Astrocyte of the cerebellum (primary cell): ENCODE results near the gene LONRF2.
"Not testable (repeated sequence)": the region's sequence is repeated elsewhere in the genome, so short reads cannot be mapped to it uniquely, and the experiment has no call there.

Experiments used
- DNase-seq: peaks from one replicate; pipeline ENCODE4 v3.0.0-alpha.2; 2011; ENCODE audit warnings: low read depth
- H3K4me3 ChIP-seq: 2 replicates; pipeline ENCODE4 v1.5.1; 2011; ENCODE audit warnings: mild to moderate bottlenecking, low read depth, low read length, moderate library complexity
- CTCF ChIP-seq: IDR thresholded peaks from 2 replicates; pipeline ENCODE4 v1.5.1; 2012; ENCODE audit warnings: low read length, low read depth, moderate library complexity, mild to moderate bottlenecking; ENCODE audit errors: missing control alignments
- in situ Hi-C: cut with HindIII; loops from 2 replicates; pipeline ENCODE4 v1.10.0; 2017; ENCODE audit warnings: low sequenced_read_pairs

Gene LONRF2

GRCh38 chr2:100350661-100351185 lies 28.4 kb upstream of the LONRF2 start:
- H3K4me3 ChIP-seq: no peak overlapping the region
- DNase-seq: no peak
- in situ Hi-C loops: no loop called here
- no peak for TF ChIP-seq CTCF

GRCh38 chr2:100345144-100345543 lies 22.8 kb upstream of the LONRF2 start:
- H3K4me3 ChIP-seq, in situ Hi-C loops, DNase-seq: not testable (repeated sequence)

GRCh38 chr2:100344433-100344832 lies 22.1 kb upstream of the LONRF2 start:
- in situ Hi-C loops: no loop called here
- H3K4me3 ChIP-seq: no peak overlapping the region
- no peak for DNase-seq
- TF ChIP-seq CTCF: no peak

- DNase-seq, H3K4me3 ChIP-seq, in situ Hi-C loops: not testable (repeated sequence)
Measured at GRCh38 chr2:100342466-100342865, 20.2 kb upstream of the LONRF2 start.

DNA sequence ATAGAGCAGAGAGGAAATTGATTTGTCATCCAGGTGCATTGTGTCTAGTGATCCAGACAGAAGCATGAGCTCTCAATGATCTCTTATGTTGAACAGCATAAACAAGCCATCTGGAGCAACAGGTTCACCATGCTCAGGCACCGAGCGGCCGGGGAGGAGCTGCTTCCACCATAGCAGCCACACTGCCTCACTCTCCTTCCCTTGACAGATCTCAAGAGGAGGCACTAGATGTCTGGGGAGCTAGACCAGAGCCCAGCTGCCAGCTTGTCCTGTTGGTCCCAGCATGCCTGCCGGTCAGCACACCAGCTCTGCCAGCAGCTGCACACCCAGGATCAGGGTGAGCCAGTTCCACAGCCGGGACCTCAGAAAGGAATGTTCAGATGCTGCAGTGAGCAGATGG lies 17.5 kb upstream of the LONRF2 start:
- no peak overlapping the region for H3K4me3 ChIP-seq
- no peak for TF ChIP-seq CTCF
- in situ Hi-C loops: no loop called here
- DNase-seq: no peak

DNA sequence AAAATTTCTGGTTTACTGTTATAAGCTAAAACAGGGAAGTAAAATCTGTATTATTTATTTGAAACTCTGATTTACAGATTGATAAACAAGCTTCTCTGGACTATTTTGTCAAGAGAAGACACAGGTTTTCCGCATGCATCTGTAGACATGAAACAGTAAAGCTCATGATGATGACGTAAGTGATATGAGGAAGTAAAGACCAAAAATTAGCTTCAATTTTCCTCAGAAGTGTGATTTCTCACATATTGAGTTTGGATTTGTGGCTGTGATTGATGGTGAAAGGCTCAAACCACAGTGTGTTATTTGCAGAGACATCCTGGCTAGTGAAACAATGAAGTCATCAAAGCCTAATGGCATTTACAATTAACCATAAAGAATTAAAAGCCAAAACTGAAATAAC lies 12.6 kb upstream of the LONRF2 start:
- in situ Hi-C loops: no loop called here
- no peak overlapping the region for H3K4me3 ChIP-seq
- no peak for DNase-seq
- TF ChIP-seq CTCF: no peak

- no peak overlapping the region for H3K4me3 ChIP-seq
- TF ChIP-seq CTCF: no peak
- in situ Hi-C loops: no loop called here
- no peak for DNase-seq
Measured at GRCh38 chr2:100327742-100328141, 5.4 kb upstream of the LONRF2 start.
